WTC11 (cell line): ENCODE measurements around the gene FANCE. TPM values are rescaled to one million over a fixed set of nuclear protein-coding genes. Genes with fewer than 3 reads are reported as not detected.

Experiments
- ATAC-seq: fragments of 200-7000 bp; cut with Tn5 transposase; 2 replicates; pipeline ENCODE4 v1.10.0; 2021; ENCODE audit warnings: mild to moderate bottlenecking, moderate library complexity
- CTCF ChIA-PET: fragments of 300-600 bp; sonication (Branson Sonifier 250); formaldehyde crosslinking; loops from one replicate; lab custom pipeline; 2021; ENCODE audit warnings: antibody characterized with exemption; lab: Charles Lee
- POLR2A ChIA-PET: fragments of 350-600 bp; sonication (Branson Sonifier 250); formaldehyde crosslinking; loops from one replicate; lab custom pipeline; 2021; ENCODE audit warnings: antibody characterized with exemption; lab: Charles Lee
- DNase-seq: peaks from one replicate; pipeline ENCODE4 v3.0.0; 2021; ENCODE audit warnings: low spot score
- H3K27ac Mint-ChIP-seq: 2 replicates; pipeline ENCODE4 v1.8.0; 2021; ENCODE audit warnings: mixed read lengths
- H3K27me3 Mint-ChIP-seq: 2 replicates; pipeline ENCODE4 v1.8.0; 2021; ENCODE audit warnings: low read depth, mild to moderate bottlenecking, moderate library complexity, mixed read lengths
- H3K36me3 Mint-ChIP-seq: 2 replicates; pipeline ENCODE4 v1.8.0; 2021; ENCODE audit warnings: mixed read lengths
- H3K4me1 Mint-ChIP-seq: 2 replicates; pipeline ENCODE4 v1.8.0; 2022; ENCODE audit warnings: mixed read lengths
- H3K4me3 Mint-ChIP-seq: 2 replicates; pipeline ENCODE4 v1.8.0; 2021; ENCODE audit warnings: mild to moderate bottlenecking, moderate library complexity, mixed read lengths
- H3K9me3 Mint-ChIP-seq: 2 replicates; pipeline ENCODE4 v1.8.0; 2021; ENCODE audit warnings: mixed read lengths
- CREB1 ChIP-seq: sonication (generic); formaldehyde crosslinking; IDR thresholded peaks from 2 replicates; pipeline ENCODE4 v1.8.0; 2023; ENCODE audit warnings: mild to moderate bottlenecking, missing genetic modification reagents
- CREM ChIP-seq: sonication (generic); formaldehyde crosslinking; IDR thresholded peaks from 2 replicates; pipeline ENCODE4 v1.8.1; 2022; ENCODE audit warnings: mild to moderate bottlenecking, missing genetic modification reagents, moderate library complexity
- EMX1 ChIP-seq: fragments of 250-450 bp; sonication (Bioruptor Pico); IDR thresholded peaks from 2 replicates; pipeline ENCODE4 v1.8.0; 2021; ENCODE audit warnings: mild to moderate bottlenecking
- ERG ChIP-seq: fragments of 250-450 bp; sonication (Bioruptor Pico); IDR thresholded peaks from 2 replicates; pipeline ENCODE4 v1.8.0; 2021; ENCODE audit warnings: mild to moderate bottlenecking
- JUN ChIP-seq: sonication (generic); formaldehyde crosslinking; IDR thresholded peaks from 2 replicates; pipeline ENCODE4 v1.8.0; 2023; ENCODE audit warnings: mild to moderate bottlenecking, missing genetic modification reagents
- NFATC4 ChIP-seq: fragments of 250-450 bp; sonication (Bioruptor Pico); IDR thresholded peaks from 2 replicates; pipeline ENCODE4 v1.9.0; 2021; ENCODE audit warnings: mild to moderate bottlenecking
- PRRX2 ChIP-seq: fragments of 250-450 bp; sonication (Bioruptor Pico); IDR thresholded peaks from 2 replicates; pipeline ENCODE4 v1.8.0; 2021; ENCODE audit warnings: mild to moderate bottlenecking
- TEAD1 ChIP-seq: sonication (generic); formaldehyde crosslinking; IDR thresholded peaks from 2 replicates; pipeline ENCODE4 v1.8.0; 2022; ENCODE audit warnings: mild to moderate bottlenecking, missing genetic modification reagents
- USF1 ChIP-seq: sonication (generic); formaldehyde crosslinking; IDR thresholded peaks from 2 replicates; pipeline ENCODE4 v1.8.0; 2022; ENCODE audit warnings: mild to moderate bottlenecking, missing genetic modification reagents
- USF2 ChIP-seq: sonication (generic); formaldehyde crosslinking; IDR thresholded peaks from 2 replicates; pipeline ENCODE4 v1.8.1; 2023; ENCODE audit warnings: mild to moderate bottlenecking, missing genetic modification reagents, moderate library complexity
- ZNF416 ChIP-seq: fragments of 250-450 bp; sonication (Bioruptor Pico); IDR thresholded peaks from 2 replicates; pipeline ENCODE4 v1.9.0; 2021; ENCODE audit warnings: mild to moderate bottlenecking, inconsistent platforms
- ZNF532 ChIP-seq: fragments of 250-450 bp; sonication (Bioruptor Pico); IDR thresholded peaks from 2 replicates; pipeline ENCODE4 v1.9.0; 2021; ENCODE audit warnings: mild to moderate bottlenecking, borderline replicate concordance
- ZNF671 ChIP-seq: fragments of 250-450 bp; sonication (Bioruptor Pico); IDR thresholded peaks from 2 replicates; pipeline ENCODE4 v1.8.0; 2021; ENCODE audit warnings: mild to moderate bottlenecking
- total RNA-seq: library from RNA; stranded (reverse); gene quantifications from 3 replicates; pipeline ENCODE4 v1.2.3, GENCODE V29; 2021

The FANCE gene
- total RNA-seq, 1 experiment from 2014 or later, result 22.3 TPM

- no peak for DNase-seq
- Mint-ChIP-seq H3K4me1 (peaks cover 47% of the 10 kb centered on the region), H3K4me3 (peak overlapping the region; percentile 95), H3K27ac (peak overlapping the region; percentile 93), H3K9me3 (no peaks in the 10 kb centered on the region), H3K36me3 (peaks cover 51% of the 10 kb centered on the region), H3K27me3 (peaks cover 13% of the 10 kb centered on the region)
- no peak for ATAC-seq
- TF ChIP-seq ZNF671 (CRISPR knock-in tag), result peak; percentile 13; the same call in 1 of the 2 replicates
- TF ChIP-seq ZNF416 (CRISPR knock-in tag), result 0 out of 2 replicates have a peak, but pooled peaks have one; percentile 63
- no peak for TF ChIP-seq JUN (CRISPR knock-in tag)
- peak; percentile 15; the same call in 1 of the 2 replicates for TF ChIP-seq NFATC4 (CRISPR knock-in tag)
- TF ChIP-seq EMX1 (CRISPR knock-in tag), result peak; percentile 21; the same call in 1 of the 2 replicates
- TF ChIP-seq PRRX2, result peak; percentile 54; the same call in 1 of the 2 replicates
- TF ChIP-seq TEAD1 (CRISPR knock-in tag), result no peak
- ChIA-PET POLR2A (interaction anchor here (0.7 to 7.9 kb wide), 8 partner anchors 14 to 174 kb away, joined by 3 to 54 read pairs (median 5); partner anchors contain the start of gene TEAD3), CTCF (interaction anchor here (0.7 to 1.8 kb wide), 7 partner anchors 16 to 130 kb away, joined by 3 to 8 read pairs (median 5); partner anchors contain the start of gene PPARD)
Measured at GRCh38 chr6:35471836-35472345, 19.8 kb downstream of the FANCE start.

- H3K27me3 Mint-ChIP-seq, result peaks cover 5% of the 10 kb centered on the region
- H3K36me3 Mint-ChIP-seq, result peaks cover 58% of the 10 kb centered on the region
- peak; percentile 80; the same call in 1 of the 2 replicates for TF ChIP-seq PRRX2
- TF ChIP-seq USF2, result no peak
- TF ChIP-seq NFATC4 (CRISPR knock-in tag), result 0 out of 2 replicates have a peak, but pooled peaks have one; percentile 59
- no peak for TF ChIP-seq CREM
- TF ChIP-seq TEAD1 (CRISPR knock-in tag), result no peak
- TF ChIP-seq EMX1 (CRISPR knock-in tag), result 0 out of 2 replicates have a peak, but pooled peaks have one; percentile 39
- TF ChIP-seq CREB1 (CRISPR knock-in tag), result 0 out of 2 replicates have a peak, but pooled peaks have one; percentile 46
- TF ChIP-seq ZNF416 (CRISPR knock-in tag), result peak; percentile 88
- TF ChIP-seq ERG (CRISPR knock-in tag), result 0 out of 2 replicates have a peak, but pooled peaks have one; percentile 36
- peak; percentile 86; the same call in 1 of the 2 replicates for TF ChIP-seq ZNF671 (CRISPR knock-in tag)
- no peak for TF ChIP-seq USF1 (CRISPR knock-in tag)
- peak; percentile 72; the same call in 1 of the 2 replicates for TF ChIP-seq ZNF532 (CRISPR knock-in tag)
- CTCF ChIA-PET, result interaction anchor here (0.6 to 1.5 kb wide), 8 partner anchors 13 to 263 kb away, joined by 3 to 9 read pairs (median 5); no protein-coding TSS in a partner anchor
- ATAC-seq, result peak; percentile 5
- H3K4me3 Mint-ChIP-seq, result no peak overlapping the region; the same call in 1 of the 2 replicates
- H3K9me3 Mint-ChIP-seq, result no peaks in the 10 kb centered on the region
- peaks cover 46% of the 10 kb centered on the region for H3K4me1 Mint-ChIP-seq
- POLR2A ChIA-PET, result interaction anchor here (0.5 to 7.9 kb wide), 15 partner anchors 8 to 961 kb away, joined by 3 to 54 read pairs (median 4); partner anchors contain the start of gene TEAD3
- peak overlapping the region; percentile 73 for H3K27ac Mint-ChIP-seq
- no peak for DNase-seq
Measured at GRCh38 chr6:35473075-35473849, 21.1 kb downstream of the FANCE start.
